TTC549 (cell line): Measurements from ENCODE around the gene CPXCR1.
"Not testable (repeated sequence)": the region's sequence is repeated elsewhere in the genome, so short reads cannot be mapped to it uniquely, and the experiment has no call there.

Experiments used
- FAIRE-seq: peaks from 2 replicates; lab custom pipeline; 2012; peaks lifted over from hg19 to GRCh38; lab: Jason Lieb, UNC

Gene CPXCR1

GRCh38 chrX:88746925-88747324 is at the start of gene CPXCR1:
CPXCR1 (plus strand) TSS chrX:88747225; CDS start chrX:88753415, 6,190 bp downstream.
- no peak for FAIRE-seq

GRCh38 chrX:88735835-88736234 is 11.2 kb upstream of the CPXCR1 start:
- no peak for FAIRE-seq

- not testable (repeated sequence) for FAIRE-seq
Observed at GRCh38 chrX:88746215-88746614, 810 bp upstream of the CPXCR1 start.

GRCh38 chrX:88752339-88752738 is 5.3 kb downstream of the CPXCR1 start:
- not testable (repeated sequence) for FAIRE-seq

- no peak for FAIRE-seq
Observed at GRCh38 chrX:88789825-88790224, 42.8 kb downstream of the CPXCR1 start.
